ENCODE data around the gene RANBP10. TPM values are rescaled to one million over a fixed set of nuclear protein-coding genes. Genes with fewer than 3 reads are reported as not detected.

The RANBP10 gene
- total and polyA plus RNA-seq, 9 of the 15 experiments (the other 6 are each of a cell fraction or from before 2014, with no cell fraction given) = 0.61 to 19.3 (median 5.9) TPM

- TF ChIP-seq ZNF318 (IDR thresholded peaks at IDR 0.05; ENCODE audit: borderline replicate concordance in 1 of 2, low read depth in 1 of 2) = no peak
- TF ChIP-seq MITF (IDR thresholded peaks at IDR 0.05) = peak; percentile 60; the same call in 1 of the 2 replicates
- TF ChIP-seq SNIP1 (IDR thresholded peaks at IDR 0.05; ENCODE audit: low read depth) = no peak
- TF ChIP-seq ASH1L (IDR thresholded peaks at IDR 0.05; ENCODE audit: borderline replicate concordance, low read depth, partially characterized antibody) = no peak
- TF ChIP-seq SIN3A (IDR thresholded peaks at IDR 0.05; ENCODE audit: borderline replicate concordance in 2 of 2, control insufficient read depth in 1 of 2, low read depth in 2 of 2, low read length in 2 of 2) = peak in 1 of 2 experiments; percentile 84; a peak in 1 of 4 replicates
- no peak for TF ChIP-seq HEY1 (CRISPR knock-in tag; IDR thresholded peaks at IDR 0.05; ENCODE audit: borderline replicate concordance)
- peak; percentile 59; the same call in 1 of the 2 replicates for TF ChIP-seq PKNOX1 (IDR thresholded peaks at IDR 0.05)
- no peak for TF ChIP-seq ZC3H4 (CRISPR knock-in tag; IDR thresholded peaks at IDR 0.05; ENCODE audit: borderline replicate concordance)
- TF ChIP-seq ZNF778 (CRISPR knock-in tag; IDR thresholded peaks at IDR 0.05) = no peak
- TF ChIP-seq ZNF511 (CRISPR knock-in tag; IDR thresholded peaks at IDR 0.05) = no peak
- TF ChIP-seq ETV1 (tag; conservative IDR thresholded peaks at IDR 0.05; ENCODE audit: low read depth) = no peak
- no peak for TF ChIP-seq ATF1 (CRISPR knock-in tag; IDR thresholded peaks at IDR 0.05)
- TF ChIP-seq ATF1 (tag; IDR thresholded peaks at IDR 0.05) = no peak
- no peak for TF ChIP-seq ETS1 (conservative IDR thresholded peaks at IDR 0.05; ENCODE audit: control insufficient read depth, low read depth, low read length)
- 0 out of 2 replicates have a peak, but pooled peaks have one; percentile 51 for TF ChIP-seq HDAC2 (IDR thresholded peaks at IDR 0.05)
- TF ChIP-seq RBM15 (IDR thresholded peaks at IDR 0.05; ENCODE audit: insufficient read depth, low read length) = no peak
Measured at GRCh38 chr16:67719778-67720144, 86.6 kb downstream of the RANBP10 start (continued).
